ENCODE measurements around the gene TGFB2.

GRCh38 chr1:218411101-218411500 lies 66.0 kb downstream of the TGFB2 start:
- no peak for TF ChIP-seq POLR2A (IDR thresholded peaks at IDR 0.05; ENCODE audit: borderline replicate concordance, extremely low read depth, insufficient read depth, insufficient read length)
- no peak for TF ChIP-seq RAD21 (IDR thresholded peaks at IDR 0.05; ENCODE audit: low read depth)
- TF ChIP-seq CTCF (IDR thresholded peaks at IDR 0.05 in 2 of 3, conservative IDR thresholded peaks at IDR 0.05 in 1 of 3; ENCODE audit: borderline replicate concordance in 1 of 3, insufficient read depth in 1 of 3, low read depth in 2 of 3, low read length in 2 of 3), result no peak
- TF ChIP-seq, protein P1, sequence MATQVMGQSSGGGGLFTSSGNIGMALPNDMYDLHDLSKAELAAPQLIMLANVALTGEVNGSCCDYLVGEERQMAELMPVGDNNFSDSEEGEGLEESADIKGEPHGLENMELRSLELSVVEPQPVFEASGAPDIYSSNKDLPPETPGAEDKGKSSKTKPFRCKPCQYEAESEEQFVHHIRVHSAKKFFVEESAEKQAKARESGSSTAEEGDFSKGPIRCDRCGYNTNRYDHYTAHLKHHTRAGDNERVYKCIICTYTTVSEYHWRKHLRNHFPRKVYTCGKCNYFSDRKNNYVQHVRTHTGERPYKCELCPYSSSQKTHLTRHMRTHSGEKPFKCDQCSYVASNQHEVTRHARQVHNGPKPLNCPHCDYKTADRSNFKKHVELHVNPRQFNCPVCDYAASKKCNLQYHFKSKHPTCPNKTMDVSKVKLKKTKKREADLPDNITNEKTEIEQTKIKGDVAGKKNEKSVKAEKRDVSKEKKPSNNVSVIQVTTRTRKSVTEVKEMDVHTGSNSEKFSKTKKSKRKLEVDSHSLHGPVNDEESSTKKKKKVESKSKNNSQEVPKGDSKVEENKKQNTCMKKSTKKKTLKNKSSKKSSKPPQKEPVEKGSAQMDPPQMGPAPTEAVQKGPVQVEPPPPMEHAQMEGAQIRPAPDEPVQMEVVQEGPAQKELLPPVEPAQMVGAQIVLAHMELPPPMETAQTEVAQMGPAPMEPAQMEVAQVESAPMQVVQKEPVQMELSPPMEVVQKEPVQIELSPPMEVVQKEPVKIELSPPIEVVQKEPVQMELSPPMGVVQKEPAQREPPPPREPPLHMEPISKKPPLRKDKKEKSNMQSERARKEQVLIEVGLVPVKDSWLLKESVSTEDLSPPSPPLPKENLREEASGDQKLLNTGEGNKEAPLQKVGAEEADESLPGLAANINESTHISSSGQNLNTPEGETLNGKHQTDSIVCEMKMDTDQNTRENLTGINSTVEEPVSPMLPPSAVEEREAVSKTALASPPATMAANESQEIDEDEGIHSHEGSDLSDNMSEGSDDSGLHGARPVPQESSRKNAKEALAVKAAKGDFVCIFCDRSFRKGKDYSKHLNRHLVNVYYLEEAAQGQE (IDR thresholded peaks at IDR 0.05; ENCODE audit: low read depth), result no peak
- TF ChIP-seq ZBTB33 (IDR thresholded peaks at IDR 0.05; ENCODE audit: extremely low read depth, insufficient replicate concordance, low read length), result no peak
- TF ChIP-seq, protein P2, sequence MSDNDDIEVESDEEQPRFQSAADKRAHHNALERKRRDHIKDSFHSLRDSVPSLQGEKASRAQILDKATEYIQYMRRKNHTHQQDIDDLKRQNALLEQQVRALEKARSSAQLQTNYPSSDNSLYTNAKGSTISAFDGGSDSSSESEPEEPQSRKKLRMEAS (IDR thresholded peaks at IDR 0.05), result no peak
- no peak for TF ChIP-seq SRF (IDR thresholded peaks at IDR 0.05; ENCODE audit: low read depth)
- TF ChIP-seq CBX3 (IDR thresholded peaks at IDR 0.05; ENCODE audit: low read depth), result no peak
- TF ChIP-seq POLR2AphosphoS5 (IDR thresholded peaks at IDR 0.05; ENCODE audit: low read depth, low read length), result no peak
- TF ChIP-seq YY1 (IDR thresholded peaks at IDR 0.05; ENCODE audit: extremely low read depth, insufficient replicate concordance, low read depth, low read length), result no peak
- no peak for TF ChIP-seq ZNF274 (IDR thresholded peaks at IDR 0.05; ENCODE audit: low read depth, low read length)
- no peak for TF ChIP-seq ELF1 (IDR thresholded peaks at IDR 0.05; ENCODE audit: borderline replicate concordance, low read depth)
- no peak for TF ChIP-seq EZH2 (IDR thresholded peaks at IDR 0.05)
- TF ChIP-seq EZH2phosphoT487 (IDR thresholded peaks at IDR 0.05; ENCODE audit: borderline replicate concordance), result no peak
